ENCODE measurements around the gene EMILIN1. TPM values are rescaled to one million over a fixed set of nuclear protein-coding genes. Genes with fewer than 3 reads are reported as not detected.

The EMILIN1 gene
- total and polyA plus RNA-seq, 2 of the 8 experiments (the other 6 are each of a cell fraction or from before 2014, with no cell fraction given) = 1.9 to 3.0 TPM

- H3K56ac ChIP-seq (replicated peaks; ENCODE audit: insufficient read length, low read depth, low read length) = no peak overlapping the region
- H4K8ac ChIP-seq (ENCODE audit: extremely low read depth, insufficient read depth, low read length) = no peak overlapping the region
- peak overlapping the region in 1 of 2 experiments; percentile 72; a peak in 1 of 4 replicates for H3K4me2 ChIP-seq (ENCODE audit: insufficient read depth in 1 of 2, low read depth in 2 of 2, low read length in 2 of 2)
- H3K9ac ChIP-seq (replicated peaks in 1 of 4; ENCODE audit: extremely low read depth in 1 of 4, low read depth in 3 of 4, low read length in 3 of 4) = no peak overlapping the region
- peaks cover 17 to 33% (median 23%) of the 10 kb centered on the region in 4 experiments for H3K36me3 ChIP-seq (ENCODE audit: control insufficient read depth in 2 of 4, insufficient read depth in 4 of 4, low read length in 3 of 4)
- DNase-seq (ENCODE audit: low read depth in 1 of 2, low spot score in 2 of 2) = no peak
- POLR2A ChIA-PET (ENCODE audit: partially characterized antibody) = interaction anchor here (1.1 to 19.3 kb wide), 6 partner anchors 13 to 303 kb away, joined by 3 to 441 read pairs (median 4); partner anchors contain the start of genes EMILIN1, GTF3C2, OST4 and TMEM214
- H3K4me1 ChIP-seq (replicated peaks in 1 of 4; ENCODE audit: control insufficient read depth in 3 of 4, insufficient read depth in 4 of 4, low read length in 3 of 4) = no peaks in the 10 kb centered on the region; a peak in 4 of 7 replicates
- H3K27me3 ChIP-seq (replicated peaks in 1 of 4; ENCODE audit: control insufficient read depth in 3 of 4, extremely low read depth in 1 of 4, insufficient read depth in 3 of 4, low read length in 3 of 4) = no peaks in the 10 kb centered on the region
- H3K23ac ChIP-seq (ENCODE audit: insufficient read length) = no peak overlapping the region
- no peak overlapping the region for H3K14ac ChIP-seq (ENCODE audit: insufficient read length)
- 87% methylated on average over 11 of the region's 11 CpGs; no CpG with 5 or more reads in 1 of the 2 experiments for WGBS, 2 experiments (ENCODE audit: extremely low coverage in 1 of 2, insufficient coverage in 1 of 2, insufficient read length in 1 of 2, insufficient replicate concordance in 2 of 2, low coverage in 1 of 2, low lambda C conversion rate in 2 of 2, missing lambda C conversion rate in 1 of 2)
- no peak overlapping the region for H3K4ac ChIP-seq (replicated peaks; ENCODE audit: insufficient read length, low read depth, low read length)
- no peak for TF ChIP-seq ASH2L (IDR thresholded peaks at IDR 0.05; ENCODE audit: low read length)
- no peak for TF ChIP-seq CBX5 (IDR thresholded peaks at IDR 0.05; ENCODE audit: low read depth, low read length)
- TF ChIP-seq KDM5A (IDR thresholded peaks at IDR 0.05; ENCODE audit: low read length) = no peak
- TF ChIP-seq SUZ12 (IDR thresholded peaks at IDR 0.05; ENCODE audit: low read length) = no peak
- H4K20me1 ChIP-seq (replicated peaks in 1 of 2; ENCODE audit: control insufficient read depth in 1 of 2, insufficient read depth in 2 of 2, low read length in 2 of 2) = peaks cover 0 to 4% of the 10 kb centered on the region in 2 experiments
- no peak overlapping the region for H2BK15ac ChIP-seq (ENCODE audit: low read length)
- H4K91ac ChIP-seq (replicated peaks; ENCODE audit: insufficient read length, low read length) = no peak overlapping the region
- H3K79me2 ChIP-seq (ENCODE audit: control insufficient read depth in 1 of 2, insufficient read depth in 2 of 2, low read length in 2 of 2) = no peaks in the 10 kb centered on the region
- CTCF ChIA-PET (ENCODE audit: partially characterized antibody) = interaction anchor here (1.4 to 18.3 kb wide), 4 partner anchors 11 to 131 kb away, joined by 3 to 160 read pairs (median 6); partner anchors contain the start of genes EMILIN1 and KHK
- H2BK5ac ChIP-seq (ENCODE audit: low read depth, low read length) = no peak overlapping the region
- no peak overlapping the region for H2BK20ac ChIP-seq (ENCODE audit: low read length)
- no peak for FAIRE-seq
- H2AK5ac ChIP-seq (ENCODE audit: low read depth, low read length) = no peak overlapping the region
- no peak overlapping the region for H3K18ac ChIP-seq (ENCODE audit: extremely low read depth, low read length)
- H3K27ac ChIP-seq (ENCODE audit: low read depth, low read length) = no peak overlapping the region
- no peak overlapping the region for H2BK12ac ChIP-seq (ENCODE audit: low read depth, low read length)
- H4K5ac ChIP-seq (ENCODE audit: insufficient read length, low read depth, low read length) = no peak overlapping the region
- no peak overlapping the region for H3K4me3 ChIP-seq (ENCODE audit: extremely low read depth in 1 of 4, insufficient read depth in 2 of 4, low read depth in 3 of 4, low read length in 4 of 4)
- peaks cover 13% of the 10 kb centered on the region for H3K23me2 ChIP-seq (ENCODE audit: low read depth, low read length)
- H2BK120ac ChIP-seq (replicated peaks; ENCODE audit: low read depth, low read length) = no peak overlapping the region
- no peaks in the 10 kb centered on the region for H3K9me3 ChIP-seq (ENCODE audit: insufficient read depth in 2 of 2, low read depth in 1 of 2, low read length in 1 of 2)
- no peaks in the 10 kb centered on the region for H3K79me1 ChIP-seq (ENCODE audit: low read depth, low read length)
- H2AFZ ChIP-seq (ENCODE audit: low read length) = no peak overlapping the region
Measured at GRCh38 chr2:27053321-27053720, 25.1 kb upstream of the EMILIN1 start.

All from H1 (cell line).